ENCODE data around the gene ZBTB16. TPM values are rescaled to one million over a fixed set of nuclear protein-coding genes. Genes with fewer than 3 reads are reported as not detected.

ZBTB16 gene
- total and polyA plus RNA-seq, 4 donors: 8.9 to 140 (median 34.5) TPM

GRCh38 chr11:114290503-114291235 is 231.2 kb downstream of the ZBTB16 start:
- 85% methylated on average over 2 of the region's 2 CpGs for WGBS
- H3K4me3 ChIP-seq (ENCODE audit: low read depth in 1 of 3, low read length in 3 of 3): peak overlapping the region; percentile 34 to 68 (median 65)
- H3K9ac ChIP-seq (ENCODE audit: low read depth in 1 of 2, low read length in 2 of 2): peak overlapping the region; percentile 35 to 91

More at GRCh38 chr11:114290503-114291235, 231.2 kb downstream of the ZBTB16 start:
- no peaks in the 10 kb centered on the region for H3K36me3 ChIP-seq (ENCODE audit: control insufficient read depth in 4 of 4, insufficient read depth in 3 of 4, low read depth in 1 of 4, low read length in 3 of 4)
- TF ChIP-seq RAD21 (IDR thresholded peaks at IDR 0.05): no peak
- TF ChIP-seq MAX (IDR thresholded peaks at IDR 0.05): no peak
- no peak for TF ChIP-seq HNF4A (conservative IDR thresholded peaks at IDR 0.05)
- no peak for TF ChIP-seq JUND (IDR thresholded peaks at IDR 0.05)
- TF ChIP-seq FOXA1 (IDR thresholded peaks at IDR 0.05): no peak
- no peak for TF ChIP-seq ATF3 (IDR thresholded peaks at IDR 0.05)
- no peak for TF ChIP-seq CTCF (IDR thresholded peaks at IDR 0.05; ENCODE audit: low read depth, low read length, missing input control)
- TF ChIP-seq RXRA (IDR thresholded peaks at IDR 0.05): no peak
- no peak for TF ChIP-seq HNF4G (IDR thresholded peaks at IDR 0.05)
- no peak for TF ChIP-seq ZBTB33 (IDR thresholded peaks at IDR 0.05)
- TF ChIP-seq GABPA (IDR thresholded peaks at IDR 0.05 in 1 of 2, conservative IDR thresholded peaks at IDR 0.05 in 1 of 2): no peak
- TF ChIP-seq REST (IDR thresholded peaks at IDR 0.05): no peak
- no peak for TF ChIP-seq TAF1 (conservative IDR thresholded peaks at IDR 0.05)
- TF ChIP-seq EGR1 (IDR thresholded peaks at IDR 0.05; ENCODE audit: low read depth in 2 of 2): no peak
- H3K27me3 ChIP-seq (ENCODE audit: control insufficient read depth in 4 of 4, insufficient read depth in 4 of 4, low read length in 3 of 4): no peaks in the 10 kb centered on the region
- peak overlapping the region; percentile 72 to 94 for H3K27ac ChIP-seq (ENCODE audit: low read depth in 1 of 2, low read length in 2 of 2)
- DNase-seq (ENCODE audit: low spot score): no peak
- no peaks in the 10 kb centered on the region for H3K9me3 ChIP-seq (ENCODE audit: control insufficient read depth in 4 of 4, low read length in 3 of 4)
- H3K4me1 ChIP-seq (ENCODE audit: control insufficient read depth in 4 of 4, insufficient read depth in 4 of 4, low read length in 3 of 4): peaks cover 8 to 21% (median 14%) of the 10 kb centered on the region in 4 donors

Data from liver (tissue), 9 donors.